ENCODE data around the gene NFXL1. TPM values are rescaled to one million over a fixed set of nuclear protein-coding genes. Genes with fewer than 3 reads are reported as not detected.

Gene NFXL1
- total RNA-seq, 1 donor from 2014 or later: 11.7 TPM

GRCh38 chr4:47837908-47838294, 76.5 kb downstream of the NFXL1 start, which contains the start of gene CORIN:
Gene CORIN (minus strand): TSS chr4:47838067. CDS start chr4:47837949, 118 bp downstream.
- no peak for TF ChIP-seq CTCF (IDR thresholded peaks at IDR 0.05; ENCODE audit: insufficient read depth, low read length, poor library complexity, severe bottlenecking)
- Histone ChIP-seq H3K27me3 (ENCODE audit: control insufficient read depth, insufficient read depth, low read length) (no peaks in the 10 kb centered on the region), H3K36me3 (ENCODE audit: control insufficient read depth, insufficient read depth, low read length) (no peaks in the 10 kb centered on the region), H3K4me3 (ENCODE audit: low read depth, low read length) (peak within 1 kb of the TSS; percentile 48)
- DNase-seq (ENCODE audit: low read depth): no peak

- TF ChIP-seq CTCF (IDR thresholded peaks at IDR 0.05; ENCODE audit: insufficient read depth, low read length, poor library complexity, severe bottlenecking): peak; percentile 21
- Histone ChIP-seq H3K4me3 (ENCODE audit: low read depth, low read length) (peak overlapping the region; percentile 48), H3K27me3 (ENCODE audit: control insufficient read depth, insufficient read depth, low read length) (no peaks in the 10 kb centered on the region), H3K36me3 (ENCODE audit: control insufficient read depth, insufficient read depth, low read length) (no peaks in the 10 kb centered on the region)
- no peak for DNase-seq (ENCODE audit: low read depth)
Measured at GRCh38 chr4:47837094-47837907, 77.1 kb downstream of the NFXL1 start.

DNA sequence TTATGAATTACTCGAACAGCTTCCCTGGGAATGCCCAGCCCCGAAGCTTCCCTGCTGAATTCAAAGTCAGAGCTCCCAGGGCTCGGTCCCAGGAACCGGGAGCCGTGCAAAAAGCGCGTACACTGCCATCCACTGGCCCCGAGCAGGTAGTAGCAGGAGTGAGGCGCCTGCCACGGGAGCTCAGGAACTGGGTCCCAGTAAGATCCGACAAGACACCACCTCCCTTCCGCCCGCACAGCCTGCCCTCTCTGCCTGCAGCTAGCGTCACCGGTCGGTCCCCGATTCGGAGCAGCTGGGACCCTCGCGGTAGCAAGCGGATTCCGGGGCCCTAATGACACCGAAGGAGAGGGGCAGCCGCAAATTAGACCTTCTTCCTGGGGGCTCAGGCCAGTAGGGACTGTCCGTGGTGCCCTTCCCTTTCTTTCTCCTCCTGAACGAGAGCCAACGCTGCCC, 77.7 kb downstream of the NFXL1 start:
- DNase-seq (ENCODE audit: low read depth): peak; percentile 37
- TF ChIP-seq CTCF (IDR thresholded peaks at IDR 0.05; ENCODE audit: insufficient read depth, low read length, poor library complexity, severe bottlenecking): peak; percentile 84
- H3K36me3 ChIP-seq (ENCODE audit: control insufficient read depth, insufficient read depth, low read length): no peaks in the 10 kb centered on the region

GRCh38 chr4:47835494-47835893, 78.9 kb downstream of the NFXL1 start:
- H3K4me3 ChIP-seq (ENCODE audit: low read depth, low read length): no peak overlapping the region
- no peaks in the 10 kb centered on the region for H3K36me3 ChIP-seq (ENCODE audit: control insufficient read depth, insufficient read depth, low read length)
- no peaks in the 10 kb centered on the region for H3K27me3 ChIP-seq (ENCODE audit: control insufficient read depth, insufficient read depth, low read length)
- DNase-seq (ENCODE audit: low read depth): no peak
- TF ChIP-seq CTCF (IDR thresholded peaks at IDR 0.05; ENCODE audit: insufficient read depth, low read length, poor library complexity, severe bottlenecking): no peak

More for the DNA sequence above, 77.7 kb downstream of the NFXL1 start:
- Histone ChIP-seq H3K27me3 (ENCODE audit: control insufficient read depth, insufficient read depth, low read length) (no peaks in the 10 kb centered on the region), H3K4me3 (ENCODE audit: low read depth, low read length) (peak overlapping the region; percentile 48)

DNA sequence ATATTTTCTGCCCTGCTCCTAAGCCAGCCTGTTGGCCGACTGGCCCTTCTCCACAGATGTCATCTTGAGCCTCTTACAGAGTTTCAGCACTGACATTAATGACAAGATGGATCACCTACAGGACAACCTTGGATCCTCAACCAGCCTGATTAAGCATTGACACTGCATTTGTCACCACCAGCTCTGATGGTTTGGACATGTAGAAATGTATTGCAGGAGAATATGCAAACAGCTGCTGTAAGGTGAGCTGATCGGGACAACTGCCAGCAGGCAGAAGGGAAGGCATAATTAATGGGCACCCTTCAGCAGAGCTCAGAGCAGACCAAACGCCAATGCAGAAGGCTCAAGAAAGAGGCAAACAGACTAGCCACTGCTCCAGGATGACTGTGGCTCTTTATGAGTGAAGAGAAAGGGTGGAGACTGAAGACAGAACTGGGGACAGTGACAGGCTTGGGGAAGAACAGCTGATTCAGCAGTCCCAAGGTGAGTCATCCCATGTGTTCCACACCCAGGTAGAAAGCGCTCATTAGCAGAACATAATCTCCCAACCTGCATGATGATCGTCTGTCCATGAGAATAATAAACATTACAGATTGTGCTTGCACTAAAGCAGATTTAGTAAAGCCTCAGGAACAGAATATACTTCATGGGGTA, 83.2 kb downstream of the NFXL1 start:
- Histone ChIP-seq H3K27me3 (ENCODE audit: control insufficient read depth, insufficient read depth, low read length) (no peaks in the 10 kb centered on the region), H3K4me3 (ENCODE audit: low read depth, low read length) (no peak overlapping the region), H3K36me3 (ENCODE audit: control insufficient read depth, insufficient read depth, low read length) (no peaks in the 10 kb centered on the region)
- no peak for TF ChIP-seq CTCF (IDR thresholded peaks at IDR 0.05; ENCODE audit: insufficient read depth, low read length, poor library complexity, severe bottlenecking)
- DNase-seq (ENCODE audit: low read depth): no peak
